ENCODE data around the gene SLC35A3.
"Not testable (repeated sequence)": the region's sequence is repeated elsewhere in the genome, so short reads cannot be mapped to it uniquely, and the experiment has no call there.

SLC35A3 gene

DNA sequence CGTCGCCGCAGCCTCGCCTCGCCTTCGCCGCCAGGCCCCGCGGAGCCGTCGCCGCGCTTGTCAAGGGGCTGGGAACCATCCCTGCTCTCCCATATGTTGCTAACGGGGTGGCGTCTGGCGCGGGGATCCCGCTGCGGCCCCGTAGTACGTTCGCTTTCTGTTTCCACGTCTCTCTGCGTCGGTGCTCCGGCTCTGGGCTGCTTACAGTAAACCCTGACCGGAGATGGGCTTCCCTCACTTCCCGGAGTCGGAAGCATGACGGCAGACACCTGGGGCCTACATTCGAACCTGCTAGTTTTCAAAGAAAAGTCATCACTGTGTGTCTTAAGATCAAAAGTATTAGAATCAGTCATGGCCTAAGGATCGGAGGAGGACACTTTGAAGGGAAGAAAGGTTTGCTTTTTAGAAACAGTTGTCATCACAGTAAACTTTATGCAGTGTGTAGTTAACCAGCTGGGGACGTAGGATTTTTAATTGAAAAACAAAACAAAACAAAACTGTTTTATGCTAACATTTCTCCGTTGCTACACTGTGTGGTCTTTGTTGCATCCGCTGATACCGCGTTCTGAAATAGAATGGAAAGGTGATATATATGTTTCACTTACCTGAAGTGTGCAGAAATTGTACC is 69.0 kb downstream of the SLC35A3 start:
- peak; percentile 56 for DNase-seq
- TF ChIP-seq, protein P1, sequence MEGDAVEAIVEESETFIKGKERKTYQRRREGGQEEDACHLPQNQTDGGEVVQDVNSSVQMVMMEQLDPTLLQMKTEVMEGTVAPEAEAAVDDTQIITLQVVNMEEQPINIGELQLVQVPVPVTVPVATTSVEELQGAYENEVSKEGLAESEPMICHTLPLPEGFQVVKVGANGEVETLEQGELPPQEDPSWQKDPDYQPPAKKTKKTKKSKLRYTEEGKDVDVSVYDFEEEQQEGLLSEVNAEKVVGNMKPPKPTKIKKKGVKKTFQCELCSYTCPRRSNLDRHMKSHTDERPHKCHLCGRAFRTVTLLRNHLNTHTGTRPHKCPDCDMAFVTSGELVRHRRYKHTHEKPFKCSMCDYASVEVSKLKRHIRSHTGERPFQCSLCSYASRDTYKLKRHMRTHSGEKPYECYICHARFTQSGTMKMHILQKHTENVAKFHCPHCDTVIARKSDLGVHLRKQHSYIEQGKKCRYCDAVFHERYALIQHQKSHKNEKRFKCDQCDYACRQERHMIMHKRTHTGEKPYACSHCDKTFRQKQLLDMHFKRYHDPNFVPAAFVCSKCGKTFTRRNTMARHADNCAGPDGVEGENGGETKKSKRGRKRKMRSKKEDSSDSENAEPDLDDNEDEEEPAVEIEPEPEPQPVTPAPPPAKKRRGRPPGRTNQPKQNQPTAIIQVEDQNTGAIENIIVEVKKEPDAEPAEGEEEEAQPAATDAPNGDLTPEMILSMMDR (IDR thresholded peaks at IDR 0.05; ENCODE audit: low read depth, low read length): no peak

DNA sequence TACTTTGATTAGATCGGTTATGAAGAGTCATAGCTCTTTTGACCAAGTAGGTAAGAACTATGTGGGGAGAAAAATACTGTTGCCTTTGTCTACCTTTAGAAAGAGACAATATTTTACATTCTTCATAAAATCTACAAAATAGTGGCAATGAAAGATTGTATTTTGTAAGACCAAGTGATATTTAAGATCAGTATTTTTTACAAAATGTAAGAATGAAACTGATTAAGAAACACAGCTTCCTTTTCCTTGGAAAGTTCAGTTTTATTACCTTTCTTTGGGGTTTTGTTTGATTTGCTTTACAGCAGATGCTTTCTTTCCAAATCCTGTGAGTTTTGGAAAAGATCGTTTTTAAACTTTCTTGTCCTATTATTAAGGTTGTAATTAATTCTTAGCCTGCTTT is 69.8 kb downstream of the SLC35A3 start:
- Histone ChIP-seq H3K4me1 (no peaks in the 10 kb centered on the region), H3K4me3 (ENCODE audit: low read depth, low read length) (peak overlapping the region; percentile 95), H3K27me3 (no peaks in the 10 kb centered on the region), H3K36me3 (peaks cover 3% of the 10 kb centered on the region), H3K9me3 (no peaks in the 10 kb centered on the region)
- TF ChIP-seq, protein P1 (IDR thresholded peaks at IDR 0.05; ENCODE audit: low read depth, low read length): no peak
- no peak for DNase-seq

More for the DNA sequence above, 69.0 kb downstream of the SLC35A3 start:
- H3K9me3 ChIP-seq: no peaks in the 10 kb centered on the region
- peaks cover 1% of the 10 kb centered on the region; the same call in 1 of the 2 replicates for H3K36me3 ChIP-seq
- no peaks in the 10 kb centered on the region for H3K4me1 ChIP-seq
- no peaks in the 10 kb centered on the region for H3K27me3 ChIP-seq
- H3K4me3 ChIP-seq (ENCODE audit: low read depth, low read length): peak overlapping the region; percentile 95

DNA sequence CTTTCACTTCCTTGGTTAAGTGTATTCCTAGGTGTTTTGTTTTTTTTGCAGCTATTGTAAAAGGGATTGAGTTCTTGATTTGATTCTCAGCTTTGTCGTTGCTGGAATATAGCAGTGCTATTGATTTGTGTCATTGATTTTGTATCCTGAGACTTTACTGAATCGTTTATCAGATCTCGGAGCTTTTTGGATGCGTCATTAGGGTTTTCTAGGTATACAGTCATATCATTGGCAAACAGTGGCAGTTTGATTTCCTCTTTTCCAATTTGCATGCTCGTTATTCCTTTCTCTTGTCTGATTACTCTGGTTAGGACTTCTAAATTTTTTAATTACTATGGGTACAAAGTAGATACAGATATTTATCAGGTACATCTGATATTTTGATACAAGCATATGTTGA is 75.4 kb downstream of the SLC35A3 start:
- no peak for DNase-seq
- no peaks in the 10 kb centered on the region for H3K27me3 ChIP-seq
- TF ChIP-seq, protein P1 (IDR thresholded peaks at IDR 0.05; ENCODE audit: low read depth, low read length): no peak
- H3K9me3 ChIP-seq: no peaks in the 10 kb centered on the region
- H3K36me3 ChIP-seq: peaks cover 13% of the 10 kb centered on the region
- H3K4me3 ChIP-seq (ENCODE audit: low read depth, low read length): no peak overlapping the region
- peaks cover 4% of the 10 kb centered on the region; the same call in 1 of the 2 replicates for H3K4me1 ChIP-seq

DNA sequence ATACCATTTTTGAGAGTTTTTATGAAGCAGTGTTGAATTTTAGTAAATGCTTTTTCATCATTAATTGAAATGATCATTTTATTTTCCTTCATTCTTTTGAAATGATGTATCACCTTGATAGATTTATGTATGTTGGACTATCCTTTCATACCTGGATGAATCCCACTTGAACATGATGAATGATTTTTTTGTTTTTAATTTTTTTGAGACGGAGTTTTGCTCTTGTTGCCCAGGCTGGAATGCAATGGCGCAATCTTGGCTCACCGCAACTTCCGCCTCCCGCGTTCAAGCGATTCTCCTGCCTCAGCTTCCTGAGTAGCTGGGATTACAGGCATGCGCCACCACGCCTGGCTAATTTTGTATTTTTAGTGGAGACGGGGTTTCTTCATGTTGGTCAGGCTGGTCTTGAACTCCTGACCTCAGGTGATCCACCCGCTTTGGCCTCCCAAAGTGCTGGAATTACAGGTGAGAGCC is 77.5 kb downstream of the SLC35A3 start:
- H3K4me3 ChIP-seq (ENCODE audit: low read depth, low read length); H3K9me3 ChIP-seq; DNase-seq; H3K27me3 ChIP-seq; H3K4me1 ChIP-seq: not testable (repeated sequence)
- H3K36me3 ChIP-seq: peaks cover 24% of the 10 kb centered on the region

DNA sequence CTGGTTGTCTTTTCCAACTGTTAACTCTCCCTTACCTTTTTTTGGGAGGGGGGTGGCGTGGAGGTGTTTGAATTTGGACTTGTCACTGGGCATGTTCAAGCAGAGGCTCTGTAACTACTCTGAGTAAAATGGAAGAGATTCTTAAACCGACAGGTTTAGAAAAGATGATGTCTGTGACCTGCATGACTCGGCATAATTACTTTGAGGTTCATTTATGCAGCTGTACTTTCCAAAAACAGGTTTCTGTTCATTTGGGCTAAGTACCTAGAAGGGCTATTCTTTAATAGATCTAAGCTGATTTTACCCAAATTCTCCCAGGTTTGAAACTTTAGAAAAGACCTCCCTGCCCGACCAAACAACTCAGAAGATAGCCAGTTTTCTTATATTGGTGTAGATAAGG is 80.3 kb downstream of the SLC35A3 start:
- H3K36me3 ChIP-seq: peaks cover 22% of the 10 kb centered on the region
- H3K9me3 ChIP-seq: no peaks in the 10 kb centered on the region
- H3K27me3 ChIP-seq: no peaks in the 10 kb centered on the region
- TF ChIP-seq, protein P1 (IDR thresholded peaks at IDR 0.05; ENCODE audit: low read depth, low read length): no peak
- H3K4me3 ChIP-seq (ENCODE audit: low read depth, low read length): no peak overlapping the region
- peaks cover 4% of the 10 kb centered on the region; the same call in 1 of the 2 replicates for H3K4me1 ChIP-seq
- DNase-seq: no peak

DNA sequence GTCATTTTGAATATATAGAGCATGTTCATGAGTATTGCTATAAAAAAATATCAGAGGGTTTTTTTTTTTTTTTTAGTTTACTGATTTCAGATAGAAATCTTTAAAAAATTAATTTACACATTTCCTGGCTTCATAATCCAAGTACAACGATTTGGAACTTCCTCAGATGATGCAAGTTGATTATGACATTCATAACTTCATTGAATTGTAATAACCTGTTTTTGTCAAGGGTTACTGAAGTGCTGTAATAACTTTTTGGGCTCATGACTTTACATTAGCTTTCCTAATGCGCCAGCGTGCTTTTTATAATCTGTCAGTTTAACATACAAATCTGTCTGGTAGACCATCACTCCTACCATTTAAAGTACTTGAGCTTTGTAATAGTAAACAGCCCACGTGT is 81.6 kb downstream of the SLC35A3 start:
- no peaks in the 10 kb centered on the region for H3K27me3 ChIP-seq
- no peaks in the 10 kb centered on the region for H3K9me3 ChIP-seq
- H3K36me3 ChIP-seq: peaks cover 30% of the 10 kb centered on the region
- no peak overlapping the region for H3K4me3 ChIP-seq (ENCODE audit: low read depth, low read length)
- no peak for DNase-seq
- H3K4me1 ChIP-seq: peaks cover 4% of the 10 kb centered on the region; the same call in 1 of the 2 replicates
- TF ChIP-seq, protein P1 (IDR thresholded peaks at IDR 0.05; ENCODE audit: low read depth, low read length): no peak
